GM12878 (cell line): ENCODE data around the gene PRR15L. TPM values are rescaled to one million over a fixed set of nuclear protein-coding genes. Genes with fewer than 3 reads are reported as not detected.

Source experiments
- ATAC-seq: fragments of 200-7000 bp; cut with Tn5 transposase; 3 replicates; pipeline ENCODE4 v1.9.1; 2020; ENCODE audit warnings: mild to moderate bottlenecking, moderate library complexity
- BruUV-seq: library from RNA; stranded (reverse); fragments of 400-500 nt; replicated peaks from 2 replicates; lab custom pipeline; 2021; lab: Mats Ljungman, UMichigan
- CTCF ChIA-PET: fragments of 300-600 bp; sonication (Branson Sonifier 250); formaldehyde crosslinking; extraction: SDS; loops from one replicate; lab custom pipeline; 2021; ENCODE audit warnings: inconsistent platforms; lab: Yijun Ruan, JAX
- POLR2A ChIA-PET: fragments of 350-600 bp; formaldehyde crosslinking; extraction: SDS; loops from one replicate; lab custom pipeline; 2021; ENCODE audit warnings: inconsistent platforms; lab: Charles Lee
- RAD21 ChIA-PET: fragments of 300-600 bp; sonication (Branson Sonifier 250); formaldehyde crosslinking; loops from one replicate; lab custom pipeline; 2023; ENCODE audit warnings: antibody characterized with exemption; ENCODE audit not compliant: unreplicated experiment; lab: Charles Lee
- SMC1A ChIA-PET: fragments of 300-600 bp; sonication (Branson Sonifier 250); formaldehyde crosslinking; loops from one replicate; lab custom pipeline; 2023; ENCODE audit not compliant: unreplicated experiment, uncharacterized antibody; lab: Charles Lee
- DNase-seq: peaks from one replicate; pipeline ENCODE4 v3.0.0-alpha.2; 2011; ENCODE audit warnings: low read depth, low spot score
- FAIRE-seq: peaks from 3 replicates; lab custom pipeline; 2011; peaks lifted over from hg19 to GRCh38; lab: Jason Lieb, UNC
- H2AFZ ChIP-seq: 2 replicates; pipeline ENCODE4 v1.6.0; 2011; ENCODE audit warnings: low read depth, low read length, control low read depth; ENCODE audit not compliant: control insufficient read depth
- H3K27ac ChIP-seq: 2 replicates; pipeline ENCODE4 v1.5.1; 2011; ENCODE audit warnings: control low read depth; ENCODE audit not compliant: control insufficient read depth, insufficient read depth
- H3K27me3 ChIP-seq, 2 experiments: replicated peaks in 1 of 2; 2 replicates each; pipeline versions ENCODE4 v1.6.0 to v1.6.1; 2011; ENCODE audit warnings: low read length in 1 of 2; ENCODE audit not compliant: control insufficient read depth in 2 of 2, insufficient read depth in 2 of 2
- H3K36me3 ChIP-seq, 2 experiments: 2 replicates each; pipeline ENCODE4 v1.5.1; 2011; ENCODE audit warnings: low read length in 1 of 2; ENCODE audit not compliant: control insufficient read depth in 2 of 2, insufficient read depth in 2 of 2
- H3K4me1 ChIP-seq: 2 replicates; pipeline ENCODE4 v1.6.1; 2011; ENCODE audit warnings: mild to moderate bottlenecking, low read length, moderate library complexity, mixed read lengths; ENCODE audit not compliant: control insufficient read depth, insufficient read depth
- H3K4me2 ChIP-seq: 2 replicates; pipeline ENCODE4 v1.6.0; 2011; ENCODE audit warnings: control low read depth; ENCODE audit not compliant: control insufficient read depth, insufficient read depth
- H3K4me3 ChIP-seq: fragments of 200-600 bp; sonication (generic); 2 replicates; pipeline ENCODE4 v1.5.1; 2016
- H3K79me2 ChIP-seq: 2 replicates; pipeline ENCODE4 v1.6.0; 2011; ENCODE audit warnings: low read length; ENCODE audit not compliant: control insufficient read depth, insufficient read depth
- H3K9ac ChIP-seq: 2 replicates; pipeline ENCODE4 v1.8.0; 2011; ENCODE audit warnings: low read length, control low read depth, mixed read lengths; ENCODE audit not compliant: control insufficient read depth, insufficient read depth
- H3K9me3 ChIP-seq: replicated peaks from 3 replicates; pipeline ENCODE4 v1.5.1; 2011; ENCODE audit warnings: mild to moderate bottlenecking, low read length; ENCODE audit not compliant: control insufficient read depth, insufficient read depth
- H4K20me1 ChIP-seq: 2 replicates; pipeline ENCODE4 v1.6.0; 2011; ENCODE audit not compliant: control insufficient read depth, insufficient read depth
- HDGF ChIP-seq: fragments of 450-650 bp; IDR thresholded peaks from 2 replicates; pipeline ENCODE4 v1.6.1; 2016; ENCODE audit warnings: antibody characterized with exemption
- MYC ChIP-seq: IDR thresholded peaks from 2 replicates; pipeline ENCODE4 v1.6.1; 2011; ENCODE audit warnings: mild to moderate bottlenecking, low read length, moderate library complexity, inconsistent platforms; ENCODE audit not compliant: insufficient read depth, insufficient replicate concordance, insufficient read length, severe bottlenecking
- SUPT20H ChIP-seq: IDR thresholded peaks from 2 replicates; pipeline ENCODE4 v1.6.1; 2011; ENCODE audit warnings: low read depth, mild to moderate bottlenecking, low read length, moderate library complexity, borderline replicate concordance; ENCODE audit not compliant: control insufficient read depth
- SUZ12 ChIP-seq: fragments of 200-600 bp; sonication (generic); IDR thresholded peaks from one replicate; pipeline ENCODE4 v1.6.1; 2018; ENCODE audit warnings: antibody characterized with exemption, mild to moderate bottlenecking; ENCODE audit not compliant: unreplicated experiment
- WGBS: methylation state at CpG from one replicate; pipeline ENCODE4 v1.1.6; 2016; ENCODE audit warnings: low lambda C conversion rate; ENCODE audit not compliant: insufficient replicate concordance, insufficient coverage; ENCODE audit errors: missing lambda C conversion rate; 5-methylcytosine and 5-hydroxymethylcytosine counted together
- in situ Hi-C: fragments of 300-500 bp; cut with MboI; formaldehyde crosslinking; loops from 9 replicates; pipeline ENCODE4 v1.14.3; 2018; ENCODE audit warnings: mixed read lengths
- intact Hi-C: fragments of 100-400 bp; cut with micrococcal nuclease; formaldehyde crosslinking; loops from one replicate; pipeline ENCODE4 v1.14.2; 2022; ENCODE audit not compliant: unreplicated experiment
- polyA plus RNA-seq, 11 experiments: library from polyadenylated mRNA; depleted of rRNA in 4 of 11; unstranded in 6 of 11; stranded (reverse) in 5 of 11; fragments of >200 nt; fragmentation: Nextera tagmentation in 4 of 11; fragmentation: Illumina TruSeq in 1 of 11; extraction: Ambion mirVana in 4 of 11; extraction: Trizol in 1 of 11; gene quantifications; 1 replicate in 1 of 11; 2 replicates in 10 of 11; pipeline versions ENCODE4 v1.2.1 to v1.2.3, GENCODE V29; 2011 to 2016; ENCODE audit warnings: inconsistent platforms in 2 of 11, missing spikeins in 2 of 11, low read depth in 1 of 11
- total RNA-seq, 4 experiments: library from RNA; depleted of rRNA in 3 of 4; stranded (reverse); fragments of >200 nt in 3 of 4; fragmentation: Illumina TruSeq in 1 of 4; extraction: Trizol in 1 of 4; gene quantifications; 2 replicates each; pipeline versions ENCODE4 v1.2.1 to v1.2.3, GENCODE V29; 2013 to 2021

The PRR15L gene
- total and polyA plus RNA-seq, 10 of the 15 experiments (the other 5 are each of a cell fraction or from before 2014, with no cell fraction given), result 0.11 to 0.18 TPM; not detected in 8

DNA sequence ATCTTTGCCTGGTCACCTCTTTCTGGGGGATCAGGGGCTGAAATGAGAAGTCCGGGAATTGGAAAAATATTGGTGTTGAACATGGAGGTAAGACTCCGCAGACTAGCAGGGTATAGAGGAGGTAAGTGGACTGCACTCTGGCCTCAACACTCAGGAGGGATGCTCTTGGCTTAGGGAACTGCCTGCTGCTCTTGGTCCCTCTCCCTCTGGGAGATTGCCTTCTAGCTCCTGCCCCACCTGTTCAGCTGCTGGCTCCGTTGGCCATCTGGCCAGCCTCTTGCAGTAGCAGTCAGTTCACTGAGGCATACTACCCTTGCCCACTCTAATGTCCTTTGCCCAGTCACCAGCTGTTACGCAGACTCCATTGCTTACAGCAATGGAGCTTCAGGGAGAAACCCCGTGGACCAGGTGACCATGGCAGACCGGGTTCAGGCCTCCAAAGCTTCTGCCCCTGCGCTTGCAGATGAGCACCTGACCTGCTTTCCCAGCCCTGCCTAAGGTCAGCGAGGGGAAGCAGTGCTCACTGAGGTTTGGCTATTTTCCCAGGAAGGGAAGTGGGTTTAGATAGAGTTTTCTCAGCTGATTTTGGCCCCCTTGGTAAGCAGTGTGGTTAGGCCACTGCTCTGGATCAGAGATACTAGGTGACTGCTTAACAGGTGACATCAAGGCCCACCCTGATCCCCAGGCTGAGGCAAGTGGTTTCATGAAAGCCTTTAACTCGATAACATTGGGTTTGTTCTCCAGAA, 25.1 kb upstream of the PRR15L start:
- Histone ChIP-seq H3K9me3 (no peaks in the 10 kb centered on the region), H3K4me1 (no peaks in the 10 kb centered on the region; the same call in 1 of the 2 replicates), H3K27ac (no peak overlapping the region), H3K36me3 (peaks cover 16 to 34% of the 10 kb centered on the region in 2 experiments), H3K4me2 (no peak overlapping the region), H3K27me3 (no peaks in the 10 kb centered on the region), H3K4me3 (no peak overlapping the region), H3K79me2 (no peaks in the 10 kb centered on the region), H2AFZ (no peak overlapping the region), H3K9ac (no peak overlapping the region), H4K20me1 (no peaks in the 10 kb centered on the region)
- POLR2A ChIA-PET, result interaction anchor here (0.5 to 0.9 kb wide), 3 partner anchors 9 to 50 kb away, joined by 3 read pairs; no protein-coding TSS in a partner anchor
- WGBS, result 88% methylated on average over 9 of the region's 9 CpGs
- FAIRE-seq (no peak), DNase-seq (no peak), ATAC-seq (no peak)
- in situ Hi-C loops (loop anchor here (5.0 kb wide), 1 partner anchor 34 kb away; no protein-coding TSS in a partner anchor), intact Hi-C loops (no loop called here)
- CTCF ChIA-PET, result interaction anchor here (1.3 to 12.3 kb wide), 3 partner anchors 12 to 34 kb away, joined by 4 to 454 read pairs (median 4); partner anchors contain the start of gene CDK5RAP3
- RAD21 ChIA-PET, result interaction anchor here (0.8 to 5.0 kb wide), 4 partner anchors 11 to 43 kb away, joined by 3 to 107 read pairs (median 5); no protein-coding TSS in a partner anchor
- SMC1A ChIA-PET, result interaction anchor here (2.9 to 17.2 kb wide), 2 partner anchors 29 to 35 kb away, joined by 8 to 332 read pairs; no protein-coding TSS in a partner anchor
- no TSS peak for BruUV-seq
- TF ChIP-seq SUPT20H (no peak), MYC (no peak), HDGF (no peak), SUZ12 (no peak)
